ENCODE measurements around the gene C9orf152. TPM values are rescaled to one million over a fixed set of nuclear protein-coding genes. Genes with fewer than 3 reads are reported as not detected.

C9orf152 gene
- total and polyA plus RNA-seq, 2 of the 13 experiments (the other 11 are each of a cell fraction or from before 2014, with no cell fraction given), result 0.24 to 0.48 TPM

- TF ChIP-seq ZFP91 (CRISPR knock-in tag; IDR thresholded peaks at IDR 0.05; ENCODE audit: borderline replicate concordance) (no peak), FOXM1 (CRISPR knock-in tag; IDR thresholded peaks at IDR 0.05) (no peak), TFAP4 (IDR thresholded peaks at IDR 0.05; ENCODE audit: borderline replicate concordance, low read depth) (peak; percentile 79; the same call in 1 of the 2 replicates), HNRNPL (IDR thresholded peaks at IDR 0.05; ENCODE audit: low read depth, low read length) (peak; percentile 86), ZNF547 (CRISPR knock-in tag; IDR thresholded peaks at IDR 0.05) (no peak), TRAFD1 (CRISPR knock-in tag; IDR thresholded peaks at IDR 0.05; ENCODE audit: borderline replicate concordance) (no peak), ATF4 (CRISPR knock-in tag; IDR thresholded peaks at IDR 0.05) (no peak), ZBTB7B (CRISPR knock-in tag; IDR thresholded peaks at IDR 0.05) (no peak), ZNF687 (CRISPR knock-in tag; IDR thresholded peaks at IDR 0.05) (peak; percentile 36; the same call in 1 of the 2 replicates), TBX2 (CRISPR knock-in tag; IDR thresholded peaks at IDR 0.05; ENCODE audit: borderline replicate concordance) (no peak), RFX3 (CRISPR knock-in tag; IDR thresholded peaks at IDR 0.05) (no peak), RELA (CRISPR knock-in tag; IDR thresholded peaks at IDR 0.05) (no peak), ZSCAN29 (CRISPR knock-in tag; conservative IDR thresholded peaks at IDR 0.05) (no peak), NFYB (CRISPR knock-in tag; IDR thresholded peaks at IDR 0.05) (no peak)
These were observed 803 bp downstream of the C9orf152 start (continued) for GRCh38 chr9:110207071-110207641.

Measured in HepG2 (cell line).